ENCODE measurements around the gene FAM221B. TPM values are rescaled to one million over a fixed set of nuclear protein-coding genes. Genes with fewer than 3 reads are reported as not detected.

The FAM221B gene
- total and polyA plus RNA-seq, 4 donors = 0.06 to 0.73 (median 0.41) TPM; not detected in 1

DNA sequence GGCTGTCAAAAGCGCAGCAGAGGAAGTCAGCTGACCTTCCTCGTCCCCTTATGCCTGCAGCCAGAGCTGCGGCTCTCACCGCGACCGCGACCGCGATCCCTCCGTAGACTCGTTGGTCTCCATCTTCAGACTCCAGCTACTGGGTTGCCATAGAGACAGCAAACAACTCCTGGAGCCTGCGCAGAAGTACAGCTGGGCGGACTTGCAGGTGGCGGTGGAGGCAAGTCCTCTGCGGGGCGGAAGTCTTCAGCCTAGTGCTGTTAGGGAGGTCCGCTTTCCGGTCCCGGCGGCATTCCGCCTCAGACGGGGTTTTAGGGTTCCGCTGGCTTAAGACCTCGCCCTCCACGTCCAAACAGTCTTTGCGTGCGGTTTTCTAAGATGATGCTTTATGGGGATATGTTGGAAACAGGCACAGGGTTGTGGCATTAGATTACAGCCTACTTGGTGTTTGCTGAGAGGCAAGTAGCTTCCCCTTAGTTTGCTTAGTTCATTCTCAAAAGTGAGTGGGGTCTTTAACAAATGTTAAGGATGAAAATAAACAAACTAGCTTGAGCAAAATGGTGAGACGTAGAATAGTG is 16.4 kb downstream of the FAM221B start, which contains the start of gene SPAG8:
SPAG8 (minus strand) TSS at position 238 of the 578 bp plus-strand sequence; CDS start at position 123, 115 bp downstream.
- peak; percentile 82 to 99 (median 90) for DNase-seq (ENCODE audit: low read depth in 4 of 6, low spot score in 6 of 6)
- 0% methylated on average over 26 of the region's 28 CpGs for WGBS (ENCODE audit: insufficient coverage)
- peak within 1 kb of the TSS; percentile 74 for H3K27ac ChIP-seq (ENCODE audit: low read depth, low read length)

DNA sequence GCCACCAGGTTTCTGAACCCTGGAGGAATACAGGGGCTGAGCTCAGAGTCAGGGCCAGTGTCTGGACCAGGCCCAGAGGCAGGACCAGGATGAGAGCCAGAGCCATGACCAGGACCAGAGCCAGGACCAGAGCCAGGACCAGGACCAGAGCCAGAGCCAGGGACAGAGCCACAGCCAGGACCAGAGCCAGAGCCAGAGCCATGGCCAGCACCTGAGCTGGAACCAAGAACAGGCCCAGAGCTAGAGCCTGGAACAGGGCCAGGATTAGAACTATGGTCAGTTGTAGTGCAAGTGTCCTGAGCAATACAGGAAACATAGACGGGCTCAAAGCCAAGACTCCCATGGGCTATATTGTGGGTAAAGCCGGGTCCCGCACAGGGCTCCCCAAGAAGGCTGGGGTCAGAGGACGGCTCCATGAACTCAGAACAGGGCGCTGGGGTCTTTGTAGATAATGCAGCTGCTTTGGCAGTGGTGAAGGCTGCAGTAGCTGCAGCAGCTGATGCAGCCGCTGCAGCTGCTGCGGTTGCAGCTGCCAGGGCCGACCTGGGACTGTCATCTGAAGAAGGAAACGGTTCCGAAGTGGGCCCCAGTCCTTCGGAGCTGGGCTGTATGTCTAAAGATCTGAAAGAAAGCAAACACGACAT is 17.0 kb downstream of the FAM221B start:
- Histone ChIP-seq H3K4me3 (ENCODE audit: low read depth, low read length) (peak overlapping the region; percentile 58), H3K9me3 (ENCODE audit: control insufficient read depth, insufficient read depth, low read length) (no peaks in the 10 kb centered on the region), H3K36me3 (ENCODE audit: control insufficient read depth, insufficient read depth, low read length) (peaks cover 20% of the 10 kb centered on the region), H3K27me3 (ENCODE audit: control insufficient read depth, insufficient read depth, low read length) (no peaks in the 10 kb centered on the region), H3K27ac (ENCODE audit: low read depth, low read length) (peak overlapping the region; percentile 74), H3K4me1 (ENCODE audit: control insufficient read depth, insufficient read depth, low read length) (peaks cover 29% of the 10 kb centered on the region)
- 13% methylated on average over 12 of the region's 12 CpGs for WGBS (ENCODE audit: insufficient coverage)
- DNase-seq (ENCODE audit: low read depth in 4 of 6, low spot score in 6 of 6) = peak in 1 of 6 donors; percentile 48

More for the DNA sequence above, 16.4 kb downstream of the FAM221B start, which contains the start of gene SPAG8:
- peaks cover 15% of the 10 kb centered on the region for H3K36me3 ChIP-seq (ENCODE audit: control insufficient read depth, insufficient read depth, low read length)
- H3K4me3 ChIP-seq (ENCODE audit: low read depth, low read length) = peak within 1 kb of the TSS; percentile 58
- H3K27me3 ChIP-seq (ENCODE audit: control insufficient read depth, insufficient read depth, low read length) = no peaks in the 10 kb centered on the region
- no peaks in the 10 kb centered on the region for H3K9me3 ChIP-seq (ENCODE audit: control insufficient read depth, insufficient read depth, low read length)
- H3K4me1 ChIP-seq (ENCODE audit: control insufficient read depth, insufficient read depth, low read length) = peaks cover 29% of the 10 kb centered on the region

DNA sequence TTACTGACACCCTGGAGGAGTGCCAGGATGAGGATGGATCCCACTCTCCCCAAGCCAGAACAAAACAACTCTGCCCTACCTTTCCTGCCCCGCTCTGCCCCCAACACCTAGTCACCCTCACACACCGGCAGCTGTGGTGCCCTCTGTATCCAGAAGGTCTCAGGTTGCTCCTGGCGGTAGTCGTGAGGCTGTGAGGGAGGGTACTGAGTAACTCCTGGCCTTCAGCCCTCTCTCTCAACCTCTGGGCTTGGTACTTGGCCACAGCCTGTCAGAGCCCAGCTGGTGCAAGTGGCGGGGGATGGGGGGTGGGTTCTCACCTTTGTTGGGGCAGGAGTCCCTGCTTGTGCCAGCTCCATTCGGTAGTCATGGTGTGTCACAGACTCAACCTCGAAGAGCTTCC is 18.4 kb downstream of the FAM221B start:
- Histone ChIP-seq H3K27me3 (ENCODE audit: control insufficient read depth, insufficient read depth, low read length) (no peaks in the 10 kb centered on the region), H3K4me3 (ENCODE audit: low read depth, low read length) (no peak overlapping the region), H3K27ac (ENCODE audit: low read depth, low read length) (no peak overlapping the region), H3K4me1 (ENCODE audit: control insufficient read depth, insufficient read depth, low read length) (peaks cover 29% of the 10 kb centered on the region), H3K9me3 (ENCODE audit: control insufficient read depth, insufficient read depth, low read length) (no peaks in the 10 kb centered on the region), H3K36me3 (ENCODE audit: control insufficient read depth, insufficient read depth, low read length) (peaks cover 34% of the 10 kb centered on the region)
- WGBS (ENCODE audit: insufficient coverage) = 87% methylated on average over 4 of the region's 7 CpGs
- no peak for DNase-seq (ENCODE audit: low read depth in 4 of 6, low spot score in 6 of 6)

DNA sequence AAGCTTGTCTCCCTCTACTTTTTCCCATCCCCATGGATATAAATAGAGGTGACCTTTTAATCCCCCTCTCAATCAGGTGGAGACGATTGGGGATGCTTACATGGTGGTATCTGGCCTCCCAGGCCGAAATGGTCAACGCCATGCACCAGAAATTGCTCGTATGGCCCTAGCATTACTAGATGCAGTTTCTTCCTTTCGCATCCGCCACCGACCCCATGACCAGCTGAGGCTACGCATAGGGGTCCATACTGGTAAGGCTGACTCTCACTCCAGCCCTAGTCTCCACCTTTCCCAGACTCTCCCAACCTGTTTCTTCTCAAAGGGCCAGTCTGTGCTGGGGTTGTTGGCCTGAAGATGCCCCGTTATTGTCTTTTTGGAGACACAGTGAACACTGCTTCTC is 20.1 kb downstream of the FAM221B start:
- H3K36me3 ChIP-seq (ENCODE audit: control insufficient read depth, insufficient read depth, low read length) = peaks cover 41% of the 10 kb centered on the region
- no peak for DNase-seq (ENCODE audit: low read depth in 4 of 6, low spot score in 6 of 6)
- peaks cover 19% of the 10 kb centered on the region for H3K4me1 ChIP-seq (ENCODE audit: control insufficient read depth, insufficient read depth, low read length)
- no peaks in the 10 kb centered on the region for H3K9me3 ChIP-seq (ENCODE audit: control insufficient read depth, insufficient read depth, low read length)
- H3K27me3 ChIP-seq (ENCODE audit: control insufficient read depth, insufficient read depth, low read length) = no peaks in the 10 kb centered on the region
- WGBS (ENCODE audit: insufficient coverage) = 96% methylated on average over 9 of the region's 9 CpGs
- no peak overlapping the region for H3K27ac ChIP-seq (ENCODE audit: low read depth, low read length)
- no peak overlapping the region for H3K4me3 ChIP-seq (ENCODE audit: low read depth, low read length)

DNA sequence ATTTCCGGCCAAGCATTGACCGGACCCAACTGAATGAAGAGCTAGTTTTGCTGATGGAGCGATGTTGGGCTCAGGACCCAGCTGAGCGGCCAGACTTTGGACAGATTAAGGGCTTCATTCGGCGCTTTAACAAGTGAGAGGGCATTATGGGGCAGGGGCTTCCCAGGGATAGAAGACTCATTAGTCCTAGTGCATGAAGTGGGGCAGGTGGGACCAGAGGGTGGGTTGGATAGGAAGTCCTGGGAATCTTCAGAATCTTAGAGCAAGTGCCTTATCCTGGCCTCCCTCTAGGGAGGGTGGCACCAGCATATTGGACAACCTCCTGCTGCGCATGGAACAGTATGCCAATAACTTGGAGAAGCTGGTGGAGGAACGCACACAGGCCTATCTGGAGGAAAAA is 22.4 kb downstream of the FAM221B start:
- no peak overlapping the region for H3K4me3 ChIP-seq (ENCODE audit: low read depth, low read length)
- WGBS (ENCODE audit: insufficient coverage) = 99% methylated on average over 7 of the region's 8 CpGs
- no peaks in the 10 kb centered on the region for H3K9me3 ChIP-seq (ENCODE audit: control insufficient read depth, insufficient read depth, low read length)
- H3K27me3 ChIP-seq (ENCODE audit: control insufficient read depth, insufficient read depth, low read length) = no peaks in the 10 kb centered on the region
- no peak for DNase-seq (ENCODE audit: low read depth in 4 of 6, low spot score in 6 of 6)
- H3K36me3 ChIP-seq (ENCODE audit: control insufficient read depth, insufficient read depth, low read length) = peaks cover 52% of the 10 kb centered on the region
- H3K4me1 ChIP-seq (ENCODE audit: control insufficient read depth, insufficient read depth, low read length) = peaks cover 4% of the 10 kb centered on the region
- H3K27ac ChIP-seq (ENCODE audit: low read depth, low read length) = no peak overlapping the region

DNA sequence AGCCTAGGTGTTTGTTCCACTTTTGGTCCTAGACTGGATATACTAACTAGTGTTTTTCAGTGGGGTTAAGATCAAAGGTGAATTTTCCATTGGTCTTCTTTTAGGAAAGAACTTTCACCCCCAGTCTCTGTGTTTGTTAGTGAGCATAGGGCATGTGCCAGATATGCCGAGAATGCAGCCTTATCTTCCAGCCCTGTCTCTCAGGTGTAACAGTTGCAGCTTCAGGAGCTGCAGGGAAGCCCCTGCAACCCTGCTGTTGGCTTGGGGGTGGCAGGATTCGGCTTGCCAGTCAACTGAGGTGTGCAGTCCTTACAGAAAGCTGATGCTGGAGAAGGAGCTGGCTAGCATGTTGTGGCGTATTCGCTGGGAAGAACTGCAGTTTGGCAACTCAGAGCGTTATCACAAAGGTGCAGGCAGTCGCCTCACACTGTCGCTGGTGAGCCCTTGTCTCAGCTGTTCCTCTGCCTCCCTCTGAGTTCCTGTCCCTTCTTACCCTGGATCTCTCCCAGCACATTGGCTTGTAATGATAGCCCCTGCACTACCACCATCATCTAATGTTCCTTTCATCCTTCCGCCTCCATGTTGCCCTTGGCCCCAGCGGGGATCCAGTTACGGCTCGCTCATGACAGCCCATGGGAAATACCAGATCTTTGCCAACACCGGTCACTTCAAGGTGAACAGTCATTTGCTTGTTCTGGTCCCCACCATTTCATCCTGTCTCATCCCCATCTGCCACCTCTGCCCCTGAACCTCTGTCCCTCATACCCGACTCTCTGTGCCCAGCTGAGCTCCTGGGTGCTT is 27.0 kb downstream of the FAM221B start:
- no peaks in the 10 kb centered on the region for H3K4me1 ChIP-seq (ENCODE audit: control insufficient read depth, insufficient read depth, low read length)
- H3K27me3 ChIP-seq (ENCODE audit: control insufficient read depth, insufficient read depth, low read length) = no peaks in the 10 kb centered on the region
- H3K9me3 ChIP-seq (ENCODE audit: control insufficient read depth, insufficient read depth, low read length) = no peaks in the 10 kb centered on the region
- WGBS (ENCODE audit: insufficient coverage) = 96% methylated on average over 13 of the region's 13 CpGs
- no peak for DNase-seq (ENCODE audit: low read depth in 4 of 6, low spot score in 6 of 6)
- H3K36me3 ChIP-seq (ENCODE audit: control insufficient read depth, insufficient read depth, low read length) = peaks cover 47% of the 10 kb centered on the region
- no peak overlapping the region for H3K4me3 ChIP-seq (ENCODE audit: low read depth, low read length)
- H3K27ac ChIP-seq (ENCODE audit: low read depth, low read length) = no peak overlapping the region

DNA sequence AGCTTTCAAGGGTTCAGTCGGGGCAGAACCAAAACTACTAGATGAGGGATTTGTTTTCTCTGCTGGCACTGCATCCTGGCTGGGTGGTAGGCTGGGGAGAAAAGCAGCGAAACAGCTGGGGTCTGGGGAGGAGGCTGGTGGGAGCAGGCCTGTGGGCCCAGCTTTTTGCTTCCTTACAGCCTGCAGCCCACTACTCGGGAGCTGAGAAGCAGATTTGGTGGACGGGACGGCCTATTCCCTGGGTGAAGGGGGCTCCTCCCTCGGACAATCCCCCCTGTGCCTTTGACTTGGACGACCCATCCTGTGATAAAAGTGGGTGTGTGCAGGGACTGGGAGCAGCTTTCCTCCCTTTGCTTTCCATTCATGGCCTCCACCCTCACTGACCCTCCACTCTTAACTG is 28.0 kb downstream of the FAM221B start:
- DNase-seq (ENCODE audit: low read depth in 4 of 6, low spot score in 6 of 6) = no peak
- Histone ChIP-seq H3K4me1 (ENCODE audit: control insufficient read depth, insufficient read depth, low read length) (no peaks in the 10 kb centered on the region), H3K9me3 (ENCODE audit: control insufficient read depth, insufficient read depth, low read length) (no peaks in the 10 kb centered on the region), H3K36me3 (ENCODE audit: control insufficient read depth, insufficient read depth, low read length) (peaks cover 37% of the 10 kb centered on the region), H3K4me3 (ENCODE audit: low read depth, low read length) (no peak overlapping the region), H3K27me3 (ENCODE audit: control insufficient read depth, insufficient read depth, low read length) (no peaks in the 10 kb centered on the region), H3K27ac (ENCODE audit: low read depth, low read length) (no peak overlapping the region)
- WGBS (ENCODE audit: insufficient coverage) = 91% methylated on average over 3 of the region's 7 CpGs

DNA sequence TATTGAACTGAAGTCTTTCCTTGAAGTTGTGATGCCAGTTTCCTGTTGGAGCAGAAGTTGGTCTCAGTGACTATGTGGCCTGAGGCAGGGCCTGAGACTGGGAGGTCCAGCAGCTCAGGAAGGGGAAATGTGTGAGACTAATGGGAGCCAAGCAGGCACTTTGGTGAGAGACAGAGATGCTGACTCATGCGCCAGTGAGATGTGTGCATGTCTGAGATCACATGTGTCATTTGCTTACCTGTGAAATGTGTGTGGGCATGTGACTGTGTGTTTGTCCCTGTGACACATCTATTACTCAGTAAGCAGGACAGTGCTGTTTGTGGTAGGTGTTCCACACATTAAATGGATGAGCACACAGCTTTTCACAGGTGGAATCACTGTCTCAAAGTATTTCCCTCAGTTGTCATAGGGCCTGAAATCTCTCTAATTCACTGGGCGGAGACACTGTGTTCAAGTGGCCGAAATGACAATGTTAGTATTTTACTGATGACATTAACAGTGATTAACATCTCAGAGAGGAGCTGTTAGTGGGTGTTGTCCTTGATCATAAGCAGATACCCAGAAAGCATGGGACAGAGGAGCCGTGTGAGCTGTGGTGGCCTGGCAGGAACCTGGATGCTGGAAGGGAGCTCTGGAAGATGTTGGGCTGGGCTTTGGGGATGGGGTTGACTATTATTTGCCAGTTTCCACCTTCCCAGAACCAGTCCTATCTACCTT is 29.7 kb downstream of the FAM221B start:
- DNase-seq (ENCODE audit: low read depth in 4 of 6, low spot score in 6 of 6) = no peak
- 83% methylated on average over 1 of the region's 4 CpGs for WGBS (ENCODE audit: insufficient coverage)
- no peak overlapping the region for H3K27ac ChIP-seq (ENCODE audit: low read depth, low read length)
- H3K27me3 ChIP-seq (ENCODE audit: control insufficient read depth, insufficient read depth, low read length) = no peaks in the 10 kb centered on the region
- H3K4me1 ChIP-seq (ENCODE audit: control insufficient read depth, insufficient read depth, low read length) = peaks cover 2% of the 10 kb centered on the region
- H3K36me3 ChIP-seq (ENCODE audit: control insufficient read depth, insufficient read depth, low read length) = peaks cover 28% of the 10 kb centered on the region
- no peaks in the 10 kb centered on the region for H3K9me3 ChIP-seq (ENCODE audit: control insufficient read depth, insufficient read depth, low read length)
- H3K4me3 ChIP-seq (ENCODE audit: low read depth, low read length) = no peak overlapping the region

DNA sequence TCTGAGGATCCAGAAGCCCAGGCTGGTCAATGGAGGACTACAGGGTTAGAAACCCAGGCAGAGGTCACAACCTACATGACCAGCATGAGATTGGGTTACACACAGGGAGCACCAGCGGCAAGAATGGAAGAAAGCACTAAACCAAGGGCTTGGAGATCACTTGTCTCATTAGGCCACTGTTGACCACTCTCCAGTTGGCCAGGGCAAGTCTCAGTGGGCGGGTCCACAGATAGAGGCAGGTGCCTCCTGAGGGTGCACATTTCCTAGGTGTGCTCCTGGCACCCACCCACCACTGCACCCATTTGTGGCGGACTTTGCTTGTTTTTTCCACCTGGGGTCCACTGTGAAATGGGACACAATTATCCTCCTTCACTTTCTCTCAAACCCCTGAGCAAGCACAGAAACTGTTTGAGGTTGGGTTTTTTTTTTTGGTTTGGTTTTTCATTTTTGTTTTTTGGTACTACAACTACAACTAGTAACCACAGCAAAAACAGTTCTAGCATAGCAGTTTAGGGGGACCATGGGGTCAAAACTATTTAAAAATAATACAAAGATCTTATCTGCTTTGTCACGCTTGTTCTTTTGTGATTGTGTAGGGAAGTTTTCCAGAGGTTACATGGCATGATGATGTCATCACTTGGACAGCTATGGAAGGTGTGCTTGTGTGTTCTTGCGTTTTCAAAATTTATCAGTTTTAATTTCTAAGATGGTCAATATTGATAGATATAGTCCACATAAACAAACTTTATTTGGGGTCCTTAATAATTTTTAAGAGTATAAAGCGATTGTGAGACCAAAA is 31.0 kb downstream of the FAM221B start:
- H3K27ac ChIP-seq (ENCODE audit: low read depth, low read length) = no peak overlapping the region
- H3K27me3 ChIP-seq (ENCODE audit: control insufficient read depth, insufficient read depth, low read length) = no peaks in the 10 kb centered on the region
- 95% methylated on average over 2 of the region's 6 CpGs for WGBS (ENCODE audit: insufficient coverage)
- H3K4me1 ChIP-seq (ENCODE audit: control insufficient read depth, insufficient read depth, low read length) = peaks cover 15% of the 10 kb centered on the region
- H3K36me3 ChIP-seq (ENCODE audit: control insufficient read depth, insufficient read depth, low read length) = peaks cover 34% of the 10 kb centered on the region
- DNase-seq (ENCODE audit: low read depth in 4 of 6, low spot score in 6 of 6) = no peak
- no peaks in the 10 kb centered on the region for H3K9me3 ChIP-seq (ENCODE audit: control insufficient read depth, insufficient read depth, low read length)
- no peak overlapping the region for H3K4me3 ChIP-seq (ENCODE audit: low read depth, low read length)
